Dendritic cell treated with granulocyte-macrophage colony-stimulating factor and Interleukin-4, amounts not matched to agents 40 ng/mL and 50 ng/mL, for 4 days (primary cell): Measurements from ENCODE around the gene AOPEP.

Experiments
- H3K27ac Mint-ChIP-seq: one replicate; pipeline ENCODE4 v1.8.0; 2022; ENCODE audit warnings: mild to moderate bottlenecking, mixed read lengths
- H3K27me3 Mint-ChIP-seq: one replicate; pipeline ENCODE4 v1.8.0; 2022; ENCODE audit warnings: mild to moderate bottlenecking, mixed read lengths
- H3K36me3 Mint-ChIP-seq: one replicate; pipeline ENCODE4 v1.8.0; 2022; ENCODE audit warnings: low read depth, mixed read lengths
- H3K4me1 Mint-ChIP-seq: one replicate; pipeline ENCODE4 v1.8.0; 2022; ENCODE audit warnings: low read depth, mixed read lengths
- H3K4me3 Mint-ChIP-seq: one replicate; pipeline ENCODE4 v1.8.0; 2022; ENCODE audit warnings: mild to moderate bottlenecking, moderate library complexity, mixed read lengths
- H3K9me3 Mint-ChIP-seq: one replicate; pipeline ENCODE4 v1.8.0; 2022; ENCODE audit warnings: mixed read lengths
- intact Hi-C: fragments of 100-400 bp; cut with micrococcal nuclease; formaldehyde crosslinking; loops from one replicate; pipeline ENCODE4 v1.15.0; 2022

AOPEP gene

GRCh38 chr9:95077053-95077765, 350.7 kb downstream of the AOPEP start:
- Mint-ChIP-seq H3K36me3 (peaks cover 6% of the 10 kb centered on the region), H3K27ac (no peak overlapping the region), H3K27me3 (no peaks in the 10 kb centered on the region), H3K4me3 (no peak overlapping the region), H3K4me1 (no peaks in the 10 kb centered on the region), H3K9me3 (no peaks in the 10 kb centered on the region)
- intact Hi-C loops, result no loop called here

GRCh38 chr9:95077766-95078370, 351.4 kb downstream of the AOPEP start:
- Mint-ChIP-seq H3K9me3 (no peaks in the 10 kb centered on the region), H3K4me3 (no peak overlapping the region), H3K27ac (no peak overlapping the region), H3K4me1 (no peaks in the 10 kb centered on the region), H3K36me3 (peaks cover 13% of the 10 kb centered on the region), H3K27me3 (no peaks in the 10 kb centered on the region)
- intact Hi-C loops, result no loop called here

- no peak overlapping the region for H3K4me3 Mint-ChIP-seq
- no peaks in the 10 kb centered on the region for H3K9me3 Mint-ChIP-seq
- intact Hi-C loops, result no loop called here
- no peaks in the 10 kb centered on the region for H3K27me3 Mint-ChIP-seq
- peaks cover 19% of the 10 kb centered on the region for H3K36me3 Mint-ChIP-seq
- H3K27ac Mint-ChIP-seq, result no peak overlapping the region
- no peaks in the 10 kb centered on the region for H3K4me1 Mint-ChIP-seq
These were observed 352.0 kb downstream of the AOPEP start for GRCh38 chr9:95078511-95078910.

- H3K27ac Mint-ChIP-seq, result no peak overlapping the region
- H3K9me3 Mint-ChIP-seq, result no peaks in the 10 kb centered on the region
- intact Hi-C loops, result no loop called here
- no peaks in the 10 kb centered on the region for H3K4me1 Mint-ChIP-seq
- H3K27me3 Mint-ChIP-seq, result no peaks in the 10 kb centered on the region
- H3K4me3 Mint-ChIP-seq, result no peak overlapping the region
- peaks cover 20% of the 10 kb centered on the region for H3K36me3 Mint-ChIP-seq
These were observed 352.4 kb downstream of the AOPEP start for GRCh38 chr9:95078939-95079338.

- Mint-ChIP-seq H3K9me3 (no peaks in the 10 kb centered on the region), H3K4me3 (no peak overlapping the region), H3K27ac (no peak overlapping the region), H3K36me3 (peaks cover 20% of the 10 kb centered on the region), H3K4me1 (no peaks in the 10 kb centered on the region), H3K27me3 (no peaks in the 10 kb centered on the region)
- intact Hi-C loops, result no loop called here
These were observed 353.0 kb downstream of the AOPEP start for GRCh38 chr9:95079461-95079860.

- no peaks in the 10 kb centered on the region for H3K4me1 Mint-ChIP-seq
- H3K36me3 Mint-ChIP-seq, result peaks cover 31% of the 10 kb centered on the region
- intact Hi-C loops, result no loop called here
- no peaks in the 10 kb centered on the region for H3K9me3 Mint-ChIP-seq
- no peaks in the 10 kb centered on the region for H3K27me3 Mint-ChIP-seq
- H3K27ac Mint-ChIP-seq, result no peak overlapping the region
- no peak overlapping the region for H3K4me3 Mint-ChIP-seq
These were observed 354.6 kb downstream of the AOPEP start for GRCh38 chr9:95080961-95081647.

- Mint-ChIP-seq H3K4me1 (no peaks in the 10 kb centered on the region), H3K27ac (no peak overlapping the region)
- intact Hi-C loops, result no loop called here
These were observed 355.5 kb downstream of the AOPEP start for GRCh38 chr9:95081998-95082397.

GRCh38 chr9:95082401-95083084, 356.0 kb downstream of the AOPEP start:
- intact Hi-C loops, result no loop called here
- Mint-ChIP-seq H3K4me1 (no peaks in the 10 kb centered on the region), H3K9me3 (no peaks in the 10 kb centered on the region), H3K27me3 (no peaks in the 10 kb centered on the region), H3K27ac (no peak overlapping the region), H3K36me3 (peaks cover 31% of the 10 kb centered on the region), H3K4me3 (no peak overlapping the region)

More at GRCh38 chr9:95081998-95082397, 355.5 kb downstream of the AOPEP start:
- H3K4me3 Mint-ChIP-seq, result no peak overlapping the region
- H3K27me3 Mint-ChIP-seq, result no peaks in the 10 kb centered on the region
- H3K9me3 Mint-ChIP-seq, result no peaks in the 10 kb centered on the region
- H3K36me3 Mint-ChIP-seq, result peaks cover 31% of the 10 kb centered on the region

GRCh38 chr9:95083086-95083768, 356.7 kb downstream of the AOPEP start:
- no peaks in the 10 kb centered on the region for H3K4me1 Mint-ChIP-seq
- intact Hi-C loops, result no loop called here
- H3K4me3 Mint-ChIP-seq, result no peak overlapping the region
- no peaks in the 10 kb centered on the region for H3K9me3 Mint-ChIP-seq
- H3K27me3 Mint-ChIP-seq, result no peaks in the 10 kb centered on the region
- H3K27ac Mint-ChIP-seq, result no peak overlapping the region
- peaks cover 31% of the 10 kb centered on the region for H3K36me3 Mint-ChIP-seq

GRCh38 chr9:95084254-95084934, 357.9 kb downstream of the AOPEP start:
- peaks cover 31% of the 10 kb centered on the region for H3K36me3 Mint-ChIP-seq
- intact Hi-C loops, result no loop called here
- H3K9me3 Mint-ChIP-seq, result no peaks in the 10 kb centered on the region
- no peak overlapping the region for H3K4me3 Mint-ChIP-seq
- no peaks in the 10 kb centered on the region for H3K27me3 Mint-ChIP-seq
- no peaks in the 10 kb centered on the region for H3K4me1 Mint-ChIP-seq
- H3K27ac Mint-ChIP-seq, result no peak overlapping the region

GRCh38 chr9:95085036-95085770, 358.7 kb downstream of the AOPEP start:
- no peak overlapping the region for H3K4me3 Mint-ChIP-seq
- H3K9me3 Mint-ChIP-seq, result no peaks in the 10 kb centered on the region
- peaks cover 31% of the 10 kb centered on the region for H3K36me3 Mint-ChIP-seq
- intact Hi-C loops, result no loop called here
- no peak overlapping the region for H3K27ac Mint-ChIP-seq
- no peaks in the 10 kb centered on the region for H3K4me1 Mint-ChIP-seq
- no peaks in the 10 kb centered on the region for H3K27me3 Mint-ChIP-seq

GRCh38 chr9:95085861-95086563, 359.5 kb downstream of the AOPEP start:
- H3K9me3 Mint-ChIP-seq, result no peaks in the 10 kb centered on the region
- no peak overlapping the region for H3K4me3 Mint-ChIP-seq
- H3K27ac Mint-ChIP-seq, result no peak overlapping the region
- no peaks in the 10 kb centered on the region for H3K27me3 Mint-ChIP-seq
- peaks cover 31% of the 10 kb centered on the region for H3K36me3 Mint-ChIP-seq
- intact Hi-C loops, result no loop called here
- H3K4me1 Mint-ChIP-seq, result no peaks in the 10 kb centered on the region
